HepG2 (cell line): Measurements from ENCODE around the gene ALPL. TPM values are rescaled to one million over a fixed set of nuclear protein-coding genes. Genes with fewer than 3 reads are reported as not detected.
A peak's percentile ranks its signal among the peaks of the same experiment; 100 is the strongest.

Source experiments
- AGO1 ChIP-seq: fragments of 200-400 bp; formaldehyde crosslinking; IDR thresholded peaks from 2 replicates; pipeline ENCODE4 v1.6.1; 2017; ENCODE audit warnings: mild to moderate bottlenecking, low read depth, low read length, moderate library complexity; ENCODE audit not compliant: poor library complexity, severe bottlenecking
- ARID5B ChIP-seq: IDR thresholded peaks from 2 replicates; pipeline ENCODE4 v1.4.0; 2020; ENCODE audit warnings: mild to moderate bottlenecking, missing genetic modification reagents
- BCL3 ChIP-seq: sonication (generic); formaldehyde crosslinking; IDR thresholded peaks from 2 replicates; pipeline ENCODE4 v1.5.1; 2020; ENCODE audit warnings: mild to moderate bottlenecking, missing genetic modification reagents, moderate library complexity
- BRD4 ChIP-seq: sonication (generic); formaldehyde crosslinking; IDR thresholded peaks from 2 replicates; pipeline ENCODE4 v1.4.0; 2020; ENCODE audit warnings: missing genetic modification reagents
- FLYWCH1 ChIP-seq: sonication (generic); formaldehyde crosslinking; IDR thresholded peaks from 2 replicates; pipeline ENCODE4 v1.8.1; 2023; ENCODE audit warnings: mild to moderate bottlenecking, missing genetic modification reagents
- GRHL1 ChIP-seq: sonication (generic); formaldehyde crosslinking; conservative IDR thresholded peaks from 2 replicates; pipeline ENCODE4 v1.8.0; 2022; ENCODE audit warnings: missing genetic modification reagents
- IRF1 ChIP-seq: sonication (generic); formaldehyde crosslinking; IDR thresholded peaks from 2 replicates; pipeline ENCODE4 v1.4.0; 2020; ENCODE audit warnings: low read depth, mild to moderate bottlenecking, missing genetic modification reagents
- IRF2 ChIP-seq: IDR thresholded peaks from 2 replicates; pipeline ENCODE4 v1.6.1; 2018; ENCODE audit warnings: missing genetic modification reagents, missing compliant biosample characterization
- IRX3 ChIP-seq: sonication (generic); formaldehyde crosslinking; IDR thresholded peaks from 2 replicates; pipeline ENCODE4 v1.8.1; 2023; ENCODE audit warnings: mild to moderate bottlenecking, low read depth, missing genetic modification reagents, borderline replicate concordance
- KDM2A ChIP-seq: sonication (generic); formaldehyde crosslinking; IDR thresholded peaks from 2 replicates; pipeline ENCODE4 v1.4.0; 2020; ENCODE audit warnings: low read depth, missing genetic modification reagents, borderline replicate concordance
- MED1 ChIP-seq: sonication (generic); formaldehyde crosslinking; IDR thresholded peaks from 2 replicates; pipeline ENCODE4 v1.4.0; 2020; ENCODE audit warnings: missing genetic modification reagents
- MXI1 ChIP-seq: IDR thresholded peaks from 3 replicates; pipeline ENCODE4 v1.6.1; 2012; ENCODE audit warnings: low read depth, low read length, inconsistent platforms, borderline replicate concordance
- NCOR1 ChIP-seq: fragments of 200-600 bp; sonication (generic); IDR thresholded peaks from 2 replicates; pipeline ENCODE4 v1.7.0; 2017; ENCODE audit warnings: antibody characterized with exemption, low read length, borderline replicate concordance
- PHF8 ChIP-seq: sonication (generic); formaldehyde crosslinking; IDR thresholded peaks from 2 replicates; pipeline ENCODE4 v1.5.0; 2020; ENCODE audit warnings: missing genetic modification reagents
- RARA ChIP-seq: IDR thresholded peaks from 2 replicates; pipeline ENCODE4 v1.6.1; 2016; ENCODE audit warnings: missing genetic modification reagents, missing compliant biosample characterization
- RCOR2 ChIP-seq: IDR thresholded peaks from 2 replicates; pipeline ENCODE4 v1.6.1; 2016; ENCODE audit warnings: missing biosample characterization, missing genetic modification reagents
- REL ChIP-seq: sonication (generic); formaldehyde crosslinking; conservative IDR thresholded peaks from 2 replicates; pipeline ENCODE4 v1.8.0; 2022; ENCODE audit warnings: mild to moderate bottlenecking, missing genetic modification reagents, moderate library complexity
- TBX3 ChIP-seq: fragments of 450-650 bp; IDR thresholded peaks from 2 replicates; pipeline ENCODE4 v1.6.1; 2017; ENCODE audit warnings: antibody characterized with exemption, mild to moderate bottlenecking, inconsistent platforms, borderline replicate concordance
- TP53 ChIP-seq: sonication (generic); formaldehyde crosslinking; conservative IDR thresholded peaks from 2 replicates; pipeline ENCODE4 v1.4.0; 2020; ENCODE audit warnings: missing genetic modification reagents
- ZBTB20 ChIP-seq: sonication (generic); formaldehyde crosslinking; IDR thresholded peaks from 2 replicates; pipeline ENCODE4 v1.8.1; 2023; ENCODE audit warnings: missing genetic modification reagents, low read depth, mild to moderate bottlenecking, borderline replicate concordance
- ZNF205 ChIP-seq: IDR thresholded peaks from 2 replicates; pipeline ENCODE4 v1.6.1; 2018; ENCODE audit warnings: missing biosample characterization, missing genetic modification reagents
- ZNF292 ChIP-seq: sonication (generic); formaldehyde crosslinking; IDR thresholded peaks from 2 replicates; pipeline ENCODE4 v1.8.1; 2022; ENCODE audit warnings: mild to moderate bottlenecking, low read depth, missing genetic modification reagents, borderline replicate concordance
- ZNF335 ChIP-seq: sonication (generic); formaldehyde crosslinking; IDR thresholded peaks from 2 replicates; pipeline ENCODE4 v1.4.0; 2020; ENCODE audit warnings: missing genetic modification reagents
- ZNF441 ChIP-seq: sonication (generic); formaldehyde crosslinking; IDR thresholded peaks from 2 replicates; pipeline ENCODE4 v1.7.0; 2021; ENCODE audit warnings: missing genetic modification reagents, borderline replicate concordance
- ZNF644 ChIP-seq: IDR thresholded peaks from 2 replicates; pipeline ENCODE4 v1.6.1; 2016; ENCODE audit warnings: low read depth
- polyA plus RNA-seq, 8 experiments: library from polyadenylated mRNA; depleted of rRNA in 3 of 8; stranded (reverse) in 7 of 8; unstranded in 1 of 8; fragments of >200 nt; fragmentation: Illumina TruSeq in 4 of 8; extraction: Trizol in 4 of 8; gene quantifications; 2 replicates each; pipeline versions ENCODE4 v1.2.1 to v1.2.3, GENCODE V29; 2011 to 2016; ENCODE audit warnings: low read depth in 4 of 8, missing spikeins in 1 of 8, mixed read lengths in 1 of 8; ENCODE audit not compliant: insufficient read depth in 1 of 8
- total RNA-seq, 5 experiments: library from RNA; depleted of rRNA; stranded (reverse); fragments of >200 nt; fragmentation: Illumina TruSeq; extraction: Trizol; gene quantifications; 2 replicates each; pipeline ENCODE4 v1.2.3, GENCODE V29; 2016; ENCODE audit warnings: low read depth in 1 of 5

ALPL gene
- total and polyA plus RNA-seq, 2 of the 13 experiments (the other 11 are each of a cell fraction or from before 2014, with no cell fraction given): 0.12 TPM; not detected in 1

GRCh38 chr1:21585037-21585436 lies 75.8 kb downstream of the ALPL start (continued):
- TF ChIP-seq ARID5B (CRISPR knock-in tag) (0 out of 2 replicates have a peak, but pooled peaks have one; percentile 11), ZNF644 (CRISPR knock-in tag) (no peak), ZNF205 (CRISPR knock-in tag) (no peak), BCL3 (CRISPR knock-in tag) (no peak), KDM2A (CRISPR knock-in tag) (no peak), MED1 (CRISPR knock-in tag) (no peak), ZNF292 (CRISPR knock-in tag) (0 out of 2 replicates have a peak, but pooled peaks have one; percentile 19), REL (CRISPR knock-in tag) (no peak), NCOR1 (no peak), TBX3 (no peak), FLYWCH1 (no peak), IRF2 (no peak), RCOR2 (CRISPR knock-in tag) (no peak), AGO1 (no peak), RARA (CRISPR knock-in tag) (peak; percentile 73), MXI1 (no peak), IRF1 (CRISPR knock-in tag) (no peak), BRD4 (CRISPR knock-in tag) (no peak), ZNF441 (CRISPR knock-in tag) (no peak), PHF8 (CRISPR knock-in tag) (no peak), GRHL1 (no peak), ZNF335 (CRISPR knock-in tag) (no peak), IRX3 (CRISPR knock-in tag) (no peak), ZBTB20 (CRISPR knock-in tag) (no peak), TP53 (CRISPR knock-in tag) (no peak)
